Activated T-cell treated with anti-CD3 and anti-CD28 coated beads for 48 hours (primary cell): ENCODE results near the gene TMEM252.

Experiments used
- DNase-seq: peaks from one replicate; pipeline ENCODE4 v3.0.0-alpha.2; 2020; ENCODE audit warnings: low read depth

TMEM252 gene

DNA sequence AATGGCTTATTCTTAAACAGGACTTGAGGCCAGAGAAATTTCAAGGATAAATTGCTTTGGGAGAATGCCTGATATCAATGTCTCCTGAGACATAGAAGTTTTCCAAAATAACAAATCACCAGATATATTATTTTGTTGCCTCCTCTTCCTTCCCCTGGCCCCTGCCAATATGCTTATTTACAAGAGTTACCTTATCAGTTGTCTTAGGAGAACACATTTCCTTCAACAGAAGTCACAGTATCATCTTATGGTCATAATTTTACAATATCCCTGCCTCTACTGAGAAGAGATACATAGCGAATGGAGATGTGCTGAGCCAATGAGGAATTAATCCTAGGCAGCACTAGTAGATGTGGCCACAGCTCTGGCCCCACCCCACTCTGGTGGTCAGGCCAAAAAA lies 43.1 kb downstream of the TMEM252 start:
- DNase-seq = no peak

DNA sequence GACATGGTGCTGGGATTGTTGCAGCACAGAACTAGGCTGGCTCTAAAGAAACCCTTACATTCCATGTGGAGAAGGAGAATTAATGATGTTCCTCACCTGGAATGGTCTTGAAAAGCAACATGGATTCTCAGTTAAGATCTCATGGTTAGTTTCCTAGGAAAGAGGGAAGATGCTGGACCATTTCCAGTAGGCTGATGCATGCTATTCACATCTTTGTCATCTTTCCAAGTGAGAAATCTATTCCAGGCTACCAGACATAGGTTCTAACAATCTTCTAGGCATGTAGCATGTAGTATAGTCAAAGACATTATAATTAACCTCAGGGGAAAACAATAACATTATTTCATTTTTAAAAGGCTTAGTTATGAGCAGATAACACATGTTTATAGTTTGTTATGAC lies 44.3 kb downstream of the TMEM252 start:
- no peak for DNase-seq

DNA sequence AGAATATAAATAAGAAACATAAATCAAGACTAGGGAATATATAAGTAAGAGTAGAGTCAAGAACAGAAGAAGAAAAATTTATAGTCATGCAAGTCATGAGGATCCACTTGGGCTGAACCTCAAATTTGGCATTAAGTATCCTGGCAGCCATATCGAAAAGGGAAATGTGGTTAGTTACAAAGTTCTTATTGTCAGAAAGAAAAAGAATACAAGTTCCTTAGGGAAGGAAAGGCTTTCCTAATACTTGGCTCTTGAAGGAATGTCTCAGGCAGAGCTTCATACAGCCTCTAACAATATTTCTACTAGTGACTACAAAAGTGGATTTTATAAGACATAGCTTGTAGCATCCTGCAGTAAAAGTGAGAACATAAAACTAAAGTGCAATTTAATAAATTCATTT lies 45.4 kb downstream of the TMEM252 start:
- DNase-seq = no peak

DNA sequence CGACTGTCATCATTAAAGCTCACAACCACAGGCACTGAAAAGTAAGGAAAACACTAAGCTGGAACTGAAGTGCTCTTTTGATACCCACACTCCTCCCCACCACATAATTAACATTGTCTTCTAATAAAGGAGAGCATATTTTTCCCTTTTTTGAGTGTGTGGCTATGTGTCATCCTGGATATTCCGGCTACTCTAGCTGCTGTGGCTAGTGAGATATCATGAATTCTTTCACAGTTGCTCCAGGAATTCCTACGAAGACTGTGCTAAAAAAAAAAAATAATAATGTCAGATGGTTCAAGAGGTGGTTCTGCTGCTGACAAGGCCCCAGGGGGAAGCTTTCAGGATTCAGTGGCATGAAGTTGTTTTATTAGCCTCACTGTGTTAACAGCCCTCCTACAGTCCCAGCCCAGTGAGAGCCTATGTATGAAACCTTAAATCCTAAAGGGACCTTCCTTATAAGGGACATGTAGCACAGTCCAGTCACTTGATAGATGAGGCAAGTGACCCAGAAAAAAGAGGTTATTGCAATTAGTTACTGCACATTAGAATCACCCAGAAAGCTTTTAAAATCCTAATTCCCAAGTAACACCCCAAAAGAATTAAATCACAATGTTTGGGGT lies 46.6 kb downstream of the TMEM252 start:
- DNase-seq = no peak

DNA sequence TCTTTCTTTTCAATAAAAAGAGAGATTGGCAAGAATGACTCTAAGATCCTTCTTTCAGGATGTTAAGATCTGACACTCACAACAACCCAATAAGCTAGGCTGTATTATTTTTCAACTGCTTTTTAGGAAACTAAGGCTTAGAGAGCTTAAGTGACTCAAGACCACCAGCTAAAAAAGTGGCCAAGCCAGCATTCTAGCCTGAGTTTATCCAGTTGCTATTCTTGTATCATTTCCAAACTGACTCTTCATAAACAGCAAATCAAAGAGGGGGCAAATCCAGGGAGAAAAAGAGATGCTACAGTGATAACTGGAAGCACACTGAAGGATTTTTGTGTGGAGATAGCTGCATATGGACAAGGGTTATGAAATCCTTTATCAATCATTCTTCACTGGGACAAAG lies 47.1 kb downstream of the TMEM252 start:
- no peak for DNase-seq

DNA sequence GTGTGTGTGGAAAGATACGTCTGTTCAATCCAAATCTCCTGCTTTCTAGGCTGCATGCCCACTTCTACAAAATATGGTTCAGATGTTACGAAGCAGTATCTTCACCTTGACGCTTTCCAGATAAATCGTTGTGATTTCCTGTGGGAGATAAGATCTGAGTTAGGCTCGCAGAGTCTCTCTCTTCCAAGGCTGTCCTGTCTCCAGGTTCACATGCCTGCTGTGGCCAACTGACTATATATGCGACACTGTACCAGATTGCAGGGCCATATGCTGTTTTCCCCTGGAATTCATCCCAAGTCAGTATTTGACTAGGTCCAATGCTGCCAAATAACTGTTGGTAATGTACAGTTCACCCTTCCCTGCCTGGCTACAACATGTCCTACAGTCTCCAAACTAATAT lies 47.9 kb downstream of the TMEM252 start:
- no peak for DNase-seq

DNA sequence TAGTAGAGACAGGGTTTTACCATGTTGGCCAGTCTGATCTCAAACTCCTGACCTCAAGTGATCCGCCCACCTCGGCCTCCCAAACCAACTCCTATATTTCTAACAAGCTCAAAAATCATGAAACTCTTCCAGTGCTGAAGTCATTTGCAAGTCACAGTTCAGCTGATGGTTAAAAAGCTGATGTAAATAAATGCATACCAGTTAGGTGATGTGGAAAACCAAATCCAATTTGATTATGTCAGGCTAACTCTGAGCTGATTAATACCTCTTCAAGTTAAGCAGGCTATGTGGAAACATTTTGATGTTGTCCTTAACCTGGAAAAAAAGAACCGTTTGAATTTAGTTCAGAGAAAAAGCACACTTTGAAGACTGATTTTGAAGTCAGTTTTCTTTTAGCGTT lies 51.0 kb downstream of the TMEM252 start:
- no peak for DNase-seq

DNA sequence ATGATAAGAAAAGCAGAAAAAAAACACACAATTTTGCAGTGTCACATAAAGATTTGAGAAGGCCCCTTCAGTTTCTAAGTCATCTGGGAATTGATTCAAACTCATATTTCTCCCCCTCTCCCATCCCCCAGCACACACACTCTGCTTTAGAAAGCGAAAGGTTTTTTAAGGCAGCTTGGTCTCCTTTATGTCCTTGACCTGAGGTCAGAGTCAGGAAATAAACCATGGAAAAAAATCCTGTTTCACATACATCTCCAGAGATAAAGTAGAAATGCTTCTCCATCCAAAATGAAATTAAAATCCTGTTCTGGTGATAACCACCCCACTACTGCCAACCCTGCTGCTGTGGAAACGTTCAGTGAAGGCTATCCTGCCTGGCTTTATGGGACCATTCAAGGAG lies 52.6 kb downstream of the TMEM252 start:
- DNase-seq = no peak
